Karpas-422 (cell line): ENCODE results near the gene GBGT1. TPM values are rescaled to one million over a fixed set of nuclear protein-coding genes. Genes with fewer than 3 reads are reported as not detected.

Experiments
- DNase-seq: peaks from one replicate; pipeline ENCODE4 v3.0.0-alpha.2; 2015
- H2AFZ ChIP-seq: fragments of 200-600 bp; sonication (generic); 2 replicates; pipeline ENCODE4 v1.6.1; 2014; ENCODE audit warnings: antibody characterized with exemption, low read length, mixed read lengths
- H3K27ac ChIP-seq: fragments of 200-600 bp; sonication (generic); 2 replicates; pipeline ENCODE4 v1.5.1; 2014; ENCODE audit warnings: mild to moderate bottlenecking, low read length, moderate library complexity
- H3K27me3 ChIP-seq: fragments of 200-600 bp; sonication (generic); 2 replicates; pipeline ENCODE4 v1.6.1; 2014; ENCODE audit warnings: low read length, mixed read lengths
- H3K36me3 ChIP-seq: fragments of 200-600 bp; sonication (generic); 2 replicates; pipeline ENCODE4 v1.6.1; 2014; ENCODE audit warnings: low read length, mixed read lengths; ENCODE audit not compliant: insufficient read depth
- H3K4me1 ChIP-seq: fragments of 200-600 bp; sonication (generic); 2 replicates; pipeline ENCODE4 v1.6.1; 2014; ENCODE audit warnings: mild to moderate bottlenecking, low read length, mixed read lengths
- H3K4me2 ChIP-seq: fragments of 200-600 bp; sonication (generic); 2 replicates; pipeline ENCODE4 v1.6.1; 2014; ENCODE audit warnings: low read length, low read depth, mild to moderate bottlenecking; ENCODE audit not compliant: poor library complexity, severe bottlenecking
- H3K4me3 ChIP-seq: fragments of 200-600 bp; sonication (generic); 2 replicates; pipeline ENCODE4 v1.5.1; 2014; ENCODE audit warnings: mild to moderate bottlenecking, antibody characterized with exemption, low read length, mixed read lengths
- H3K79me2 ChIP-seq: fragments of 200-600 bp; sonication (generic); 2 replicates; pipeline ENCODE4 v1.6.1; 2014; ENCODE audit warnings: mild to moderate bottlenecking, low read length, mixed read lengths
- H3K9ac ChIP-seq: fragments of 200-600 bp; sonication (generic); 2 replicates; pipeline ENCODE4 v1.6.0; 2014; ENCODE audit warnings: low read length
- H3K9me2 ChIP-seq: fragments of 200-600 bp; sonication (generic), shearing (Covaris generic); replicated peaks from 2 replicates; pipeline ENCODE4 v1.6.0; 2014; ENCODE audit warnings: mild to moderate bottlenecking, low read length, moderate library complexity; ENCODE audit not compliant: insufficient read depth
- H3K9me3 ChIP-seq: fragments of 300-700, 200-600 bp; sonication (generic); 2 replicates; pipeline ENCODE4 v1.6.1; 2014; ENCODE audit warnings: low read length, mixed read lengths
- H4K20me1 ChIP-seq: fragments of 200-600 bp; sonication (generic); 2 replicates; pipeline ENCODE4 v1.6.1; 2014; ENCODE audit warnings: mild to moderate bottlenecking, antibody characterized with exemption, low read length, low read depth; ENCODE audit not compliant: insufficient read depth
- total RNA-seq: library from RNA; depleted of rRNA; stranded (reverse); fragments of >200 nt; shearing (Covaris generic); gene quantifications from 2 replicates; pipeline ENCODE4 v1.2.3, GENCODE V29; 2014; ENCODE audit warnings: low replicate concordance

GBGT1 gene
- total RNA-seq, 1 experiment from 2014 or later: 5.2 TPM

GRCh38 chr9:133140174-133140505 lies 23.6 kb downstream of the GBGT1 start:
- H3K4me1 ChIP-seq: peaks cover 19% of the 10 kb centered on the region

GRCh38 chr9:133139246-133140173 lies 24.2 kb downstream of the GBGT1 start:
- H3K27ac ChIP-seq: no peak overlapping the region
- H4K20me1 ChIP-seq: peaks cover 73% of the 10 kb centered on the region

More at GRCh38 chr9:133140174-133140505, 23.6 kb downstream of the GBGT1 start:
- no peak overlapping the region for H3K4me3 ChIP-seq
- H3K9me3 ChIP-seq: no peaks in the 10 kb centered on the region
- no peaks in the 10 kb centered on the region for H3K36me3 ChIP-seq
- H4K20me1 ChIP-seq: peaks cover 71% of the 10 kb centered on the region
- no peak for DNase-seq
- no peaks in the 10 kb centered on the region for H3K9me2 ChIP-seq
- H3K9ac ChIP-seq: no peak overlapping the region
- H3K27me3 ChIP-seq: no peaks in the 10 kb centered on the region
- H2AFZ ChIP-seq: no peak overlapping the region
- H3K27ac ChIP-seq: no peak overlapping the region
- peaks cover 90% of the 10 kb centered on the region for H3K79me2 ChIP-seq
- H3K4me2 ChIP-seq: no peak overlapping the region

GRCh38 chr9:133137451-133138231 lies 26.1 kb downstream of the GBGT1 start:
- H3K9me3 ChIP-seq: no peaks in the 10 kb centered on the region
- H3K27ac ChIP-seq: no peak overlapping the region
- no peaks in the 10 kb centered on the region for H3K9me2 ChIP-seq
- no peaks in the 10 kb centered on the region for H3K36me3 ChIP-seq
- H3K9ac ChIP-seq: no peak overlapping the region
- no peaks in the 10 kb centered on the region for H3K27me3 ChIP-seq
- no peak overlapping the region for H2AFZ ChIP-seq
- no peak overlapping the region for H3K4me2 ChIP-seq
- peaks cover 75% of the 10 kb centered on the region for H4K20me1 ChIP-seq
- DNase-seq: no peak
- peaks cover 15% of the 10 kb centered on the region for H3K4me1 ChIP-seq
- peaks cover 91% of the 10 kb centered on the region for H3K79me2 ChIP-seq
- no peak overlapping the region for H3K4me3 ChIP-seq

More at GRCh38 chr9:133139246-133140173, 24.2 kb downstream of the GBGT1 start:
- Histone ChIP-seq H3K4me1 (peaks cover 17% of the 10 kb centered on the region), H3K9ac (no peak overlapping the region), H3K4me2 (no peak overlapping the region), H3K79me2 (peaks cover 90% of the 10 kb centered on the region), H3K27me3 (no peaks in the 10 kb centered on the region), H3K36me3 (no peaks in the 10 kb centered on the region), H3K9me3 (no peaks in the 10 kb centered on the region), H2AFZ (no peak overlapping the region), H3K9me2 (no peaks in the 10 kb centered on the region), H3K4me3 (no peak overlapping the region)
- DNase-seq: no peak

- Histone ChIP-seq H2AFZ (no peak overlapping the region), H3K4me3 (no peak overlapping the region), H3K4me1 (peaks cover 35% of the 10 kb centered on the region), H3K27ac (no peak overlapping the region), H3K9ac (no peak overlapping the region), H3K4me2 (no peak overlapping the region), H3K36me3 (no peaks in the 10 kb centered on the region), H3K79me2 (peaks cover 88% of the 10 kb centered on the region), H3K9me2 (no peaks in the 10 kb centered on the region), H4K20me1 (peaks cover 70% of the 10 kb centered on the region), H3K27me3 (no peaks in the 10 kb centered on the region), H3K9me3 (no peaks in the 10 kb centered on the region)
- no peak for DNase-seq
Measured at GRCh38 chr9:133135146-133135745, 28.5 kb downstream of the GBGT1 start.

- H3K4me2 ChIP-seq: no peak overlapping the region
- H3K9me2 ChIP-seq: no peaks in the 10 kb centered on the region
- no peak overlapping the region for H3K27ac ChIP-seq
- no peaks in the 10 kb centered on the region for H3K9me3 ChIP-seq
- H3K36me3 ChIP-seq: no peaks in the 10 kb centered on the region
- H3K27me3 ChIP-seq: no peaks in the 10 kb centered on the region
- no peak for DNase-seq
- peaks cover 35% of the 10 kb centered on the region for H3K4me1 ChIP-seq
- peaks cover 65% of the 10 kb centered on the region for H4K20me1 ChIP-seq
- H3K79me2 ChIP-seq: peaks cover 89% of the 10 kb centered on the region
- H3K4me3 ChIP-seq: no peak overlapping the region
- H3K9ac ChIP-seq: no peak overlapping the region
- H2AFZ ChIP-seq: no peak overlapping the region
Measured at GRCh38 chr9:133134388-133135145, 29.1 kb downstream of the GBGT1 start.

- Histone ChIP-seq H3K9me2 (no peaks in the 10 kb centered on the region), H3K4me3 (no peak overlapping the region), H3K9ac (no peak overlapping the region), H3K36me3 (no peaks in the 10 kb centered on the region), H2AFZ (no peak overlapping the region), H3K27me3 (no peaks in the 10 kb centered on the region), H3K4me1 (peaks cover 35% of the 10 kb centered on the region), H3K9me3 (no peaks in the 10 kb centered on the region), H3K79me2 (peaks cover 89% of the 10 kb centered on the region), H3K4me2 (no peak overlapping the region), H3K27ac (no peak overlapping the region), H4K20me1 (peaks cover 65% of the 10 kb centered on the region)
- no peak for DNase-seq
Measured at GRCh38 chr9:133133681-133134387, 29.9 kb downstream of the GBGT1 start.

- no peak overlapping the region for H3K4me3 ChIP-seq
- no peak overlapping the region for H3K27ac ChIP-seq
- peaks cover 71% of the 10 kb centered on the region for H4K20me1 ChIP-seq
- no peaks in the 10 kb centered on the region for H3K9me3 ChIP-seq
- no peak overlapping the region for H3K4me2 ChIP-seq
- no peaks in the 10 kb centered on the region for H3K36me3 ChIP-seq
- peaks cover 45% of the 10 kb centered on the region for H3K4me1 ChIP-seq
- DNase-seq: no peak
- H2AFZ ChIP-seq: no peak overlapping the region
- H3K9ac ChIP-seq: no peak overlapping the region
- no peaks in the 10 kb centered on the region for H3K27me3 ChIP-seq
- no peaks in the 10 kb centered on the region for H3K9me2 ChIP-seq
- peaks cover 90% of the 10 kb centered on the region for H3K79me2 ChIP-seq
Measured at GRCh38 chr9:133132174-133132573, 31.5 kb downstream of the GBGT1 start.
